ENCODE measurements around the gene GSK3B. TPM values are rescaled to one million over a fixed set of nuclear protein-coding genes. Genes with fewer than 3 reads are reported as not detected.
A peak's percentile ranks its signal among the peaks of the same experiment; 100 is the strongest.

Gene GSK3B
- total RNA-seq, 1 experiment from 2014 or later: 56.5 TPM

DNA sequence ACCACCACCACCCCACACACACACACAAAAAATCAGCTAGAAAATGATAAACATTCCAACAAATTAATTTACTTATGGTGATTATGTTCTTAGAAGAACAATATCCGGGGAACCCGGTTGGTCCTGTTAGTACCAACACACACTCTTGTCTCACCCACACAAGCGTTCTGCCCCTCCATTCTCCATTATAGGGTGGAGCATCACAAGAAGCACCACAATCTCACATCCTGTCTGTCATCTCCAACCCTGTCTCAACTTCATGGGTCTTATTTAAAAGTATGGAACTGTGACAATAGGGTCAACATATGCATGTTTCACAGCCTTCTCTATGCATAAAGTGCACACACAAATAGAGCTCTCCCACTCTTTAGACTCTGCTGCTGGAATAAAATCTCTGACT, 5.6 kb downstream of the GSK3B start:
- Mint-ChIP-seq H3K27me3 (ENCODE audit: low read depth) (no peaks in the 10 kb centered on the region), H3K4me3 (no peak overlapping the region), H3K4me1 (peaks cover 16 to 18% of the 10 kb centered on the region in 2 experiments), H3K9me3 (no peaks in the 10 kb centered on the region), H3K27ac (peak overlapping the region in 1 of 3 experiments; percentile 3; a peak in 1 of 7 replicates), H3K36me3 (ENCODE audit: insufficient read depth in 1 of 3, low read depth in 3 of 3) (peaks cover 0 to 7% (median 3%) of the 10 kb centered on the region in 3 experiments; a peak in 5 of 7 replicates)
- Histone ChIP-seq H3K14ac (ENCODE audit: insufficient read depth, low read length) (no peak overlapping the region), H2BK5ac (ENCODE audit: insufficient read length, low read length) (no peak overlapping the region), H4K5ac (ENCODE audit: insufficient read length, low read depth, low read length) (no peak overlapping the region), H3K79me2 (ENCODE audit: insufficient read depth, low read length) (peaks cover 58% of the 10 kb centered on the region; the same call in 1 of the 2 replicates), H2AK5ac (ENCODE audit: insufficient read length, low read length) (no peak overlapping the region), H3K23ac (ENCODE audit: insufficient read length, low read depth, low read length) (no peak overlapping the region), H3K18ac (ENCODE audit: insufficient read length, low read depth, low read length) (no peak overlapping the region), H4K91ac (ENCODE audit: insufficient read length, low read depth, low read length) (no peak overlapping the region), H2BK20ac (ENCODE audit: low read depth, low read length, poor library complexity, severe bottlenecking) (no peak overlapping the region), H3K27ac (ENCODE audit: insufficient read length, low read depth, low read length) (no peak overlapping the region), H3K4me2 (ENCODE audit: insufficient read depth, insufficient read length, low read length) (no peak overlapping the region), H3K9me3 (ENCODE audit: control insufficient read depth, low read depth, low read length) (no peaks in the 10 kb centered on the region), H2BK120ac (ENCODE audit: low read depth, low read length, poor library complexity, severe bottlenecking) (no peak overlapping the region), H2BK12ac (ENCODE audit: insufficient read length, low read depth, low read length) (no peak overlapping the region), H3K9ac (ENCODE audit: extremely low read depth, insufficient read length, low read length) (no peak overlapping the region), H4K8ac (replicated peaks; ENCODE audit: insufficient read length, low read depth, low read length) (no peak overlapping the region), H3K79me1 (ENCODE audit: insufficient read depth, low read depth, low read length, poor library complexity, severe bottlenecking) (no peaks in the 10 kb centered on the region), H3T11ph (ENCODE audit: low read length) (no peak overlapping the region), H3K4ac (ENCODE audit: low read depth, low read length) (no peak overlapping the region), H3K23me2 (ENCODE audit: insufficient read length, low read depth, low read length, poor library complexity, severe bottlenecking) (no peaks in the 10 kb centered on the region), H2AFZ (ENCODE audit: low read length) (no peak overlapping the region), H3K56ac (ENCODE audit: insufficient read length, low read depth, low read length) (no peak overlapping the region), H3K4me1 (ENCODE audit: insufficient read depth, low read length) (no peaks in the 10 kb centered on the region), H4K20me1 (ENCODE audit: control insufficient read depth, insufficient read depth, insufficient read length) (no peaks in the 10 kb centered on the region), H2BK15ac (ENCODE audit: low read depth, low read length) (no peak overlapping the region), H3K27me3 (ENCODE audit: insufficient read depth, low read length) (no peaks in the 10 kb centered on the region)
- TF ChIP-seq, protein P1, sequence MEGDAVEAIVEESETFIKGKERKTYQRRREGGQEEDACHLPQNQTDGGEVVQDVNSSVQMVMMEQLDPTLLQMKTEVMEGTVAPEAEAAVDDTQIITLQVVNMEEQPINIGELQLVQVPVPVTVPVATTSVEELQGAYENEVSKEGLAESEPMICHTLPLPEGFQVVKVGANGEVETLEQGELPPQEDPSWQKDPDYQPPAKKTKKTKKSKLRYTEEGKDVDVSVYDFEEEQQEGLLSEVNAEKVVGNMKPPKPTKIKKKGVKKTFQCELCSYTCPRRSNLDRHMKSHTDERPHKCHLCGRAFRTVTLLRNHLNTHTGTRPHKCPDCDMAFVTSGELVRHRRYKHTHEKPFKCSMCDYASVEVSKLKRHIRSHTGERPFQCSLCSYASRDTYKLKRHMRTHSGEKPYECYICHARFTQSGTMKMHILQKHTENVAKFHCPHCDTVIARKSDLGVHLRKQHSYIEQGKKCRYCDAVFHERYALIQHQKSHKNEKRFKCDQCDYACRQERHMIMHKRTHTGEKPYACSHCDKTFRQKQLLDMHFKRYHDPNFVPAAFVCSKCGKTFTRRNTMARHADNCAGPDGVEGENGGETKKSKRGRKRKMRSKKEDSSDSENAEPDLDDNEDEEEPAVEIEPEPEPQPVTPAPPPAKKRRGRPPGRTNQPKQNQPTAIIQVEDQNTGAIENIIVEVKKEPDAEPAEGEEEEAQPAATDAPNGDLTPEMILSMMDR (conservative IDR thresholded peaks at IDR 0.05): no peak
- DNase-seq: no peak
- no CpG with 5 or more reads among the region's 3 CpGs for WGBS (ENCODE audit: extremely low coverage, insufficient read length, low lambda C conversion rate)
